AG08396 (cell line): ENCODE results near the gene SMARCE1.

Source experiments
- DNase-seq: peaks from one replicate; pipeline ENCODE4 v3.0.0; 2012; ENCODE audit warnings: low spot score, mixed read lengths

SMARCE1 gene

DNA sequence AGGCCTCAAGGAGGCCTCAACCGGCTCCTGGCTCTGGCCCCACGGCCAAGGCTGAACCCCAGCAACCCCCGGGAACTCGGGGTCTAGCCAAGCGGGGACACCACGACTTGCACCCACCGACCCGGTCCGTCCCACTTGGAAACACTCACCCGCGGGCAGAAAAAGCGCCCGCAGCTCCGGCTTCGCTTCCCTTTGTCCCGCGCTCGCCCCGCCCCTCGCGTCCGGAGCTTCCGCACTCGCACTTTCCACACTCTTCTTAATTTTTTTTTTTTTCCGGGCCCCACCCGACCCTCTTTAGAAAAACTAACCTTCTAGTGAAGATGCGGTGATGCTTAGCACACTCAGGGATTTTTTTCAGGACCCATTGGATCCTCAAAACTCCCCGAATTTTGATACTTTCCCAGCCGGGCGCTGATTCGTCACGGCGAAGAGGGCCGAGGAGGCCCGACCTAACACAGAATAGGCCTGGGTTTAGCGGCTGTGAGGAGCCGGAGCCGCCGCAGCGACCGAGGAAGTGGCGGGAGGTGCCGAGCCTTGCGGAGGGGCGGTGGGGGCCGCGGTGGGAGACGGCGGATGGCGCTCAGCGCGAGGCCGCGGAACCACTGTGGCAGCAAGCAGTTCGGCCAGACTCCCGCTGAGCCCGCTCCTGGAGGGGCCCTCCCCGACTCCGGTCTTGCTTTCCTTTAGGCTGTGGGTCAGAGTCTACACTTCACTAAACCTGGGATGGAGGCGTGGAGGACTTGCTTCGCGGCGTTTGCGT is at the start of gene SMARCE1:
TSS of gene SMARCE1 (minus strand) at position 195 of the 760 bp plus-strand sequence. CDS start 2,016 bp downstream, outside the sequence.
- DNase-seq = peak; percentile 79

- DNase-seq = no peak
These were observed 49.7 kb upstream of the SMARCE1 start for GRCh38 chr17:40697297-40697696.

DNA sequence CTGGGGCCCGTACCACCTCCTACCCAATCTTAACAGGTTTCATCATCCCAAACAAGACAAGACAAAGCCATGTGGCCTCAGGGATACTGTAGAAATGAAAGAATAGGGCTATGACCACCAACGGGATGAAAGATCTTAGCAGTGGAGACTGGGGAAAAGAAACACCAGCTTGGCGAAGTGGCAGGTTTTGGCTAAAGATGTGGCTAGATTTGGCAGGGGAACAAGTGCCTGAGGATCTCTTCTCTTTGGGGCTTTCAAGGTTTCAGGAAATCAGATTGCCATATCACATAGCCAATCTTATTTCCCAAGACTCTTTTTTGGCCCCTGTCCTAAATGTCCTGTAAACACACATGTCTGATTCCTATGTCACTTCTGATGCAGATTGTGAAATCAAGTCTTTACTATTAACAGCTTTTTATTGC is 49.0 kb upstream of the SMARCE1 start:
- DNase-seq = no peak

DNA sequence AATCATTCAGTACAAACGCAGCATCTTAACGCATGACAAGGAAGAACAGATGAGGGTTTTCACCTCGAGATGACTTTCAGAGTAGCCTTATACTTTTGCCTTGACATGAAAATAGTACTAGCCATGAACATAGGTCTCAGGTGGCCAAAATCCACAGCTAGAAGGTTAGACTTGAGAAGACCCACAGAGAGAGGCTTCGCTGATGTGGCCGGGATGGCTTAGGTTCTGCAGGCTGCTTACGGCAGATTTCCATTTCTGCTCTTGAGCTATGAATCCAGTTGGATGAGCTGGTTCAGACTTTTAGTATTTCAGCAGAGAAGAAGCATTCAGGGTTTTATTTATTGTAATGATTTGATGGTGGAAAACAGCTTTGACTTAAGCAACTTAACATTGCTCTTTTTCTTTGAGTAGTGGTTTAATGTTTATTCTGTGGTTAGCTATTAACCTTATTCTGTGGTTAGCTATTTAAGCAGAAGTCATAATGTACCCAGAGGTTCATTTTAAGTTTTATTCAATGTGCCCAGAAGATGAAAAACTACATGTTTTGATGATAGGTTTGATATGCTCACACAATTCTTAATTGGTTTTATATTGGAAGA is 48.4 kb upstream of the SMARCE1 start:
- no peak for DNase-seq

GRCh38 chr17:40694584-40694983 is 47.0 kb upstream of the SMARCE1 start:
- DNase-seq = no peak

DNA sequence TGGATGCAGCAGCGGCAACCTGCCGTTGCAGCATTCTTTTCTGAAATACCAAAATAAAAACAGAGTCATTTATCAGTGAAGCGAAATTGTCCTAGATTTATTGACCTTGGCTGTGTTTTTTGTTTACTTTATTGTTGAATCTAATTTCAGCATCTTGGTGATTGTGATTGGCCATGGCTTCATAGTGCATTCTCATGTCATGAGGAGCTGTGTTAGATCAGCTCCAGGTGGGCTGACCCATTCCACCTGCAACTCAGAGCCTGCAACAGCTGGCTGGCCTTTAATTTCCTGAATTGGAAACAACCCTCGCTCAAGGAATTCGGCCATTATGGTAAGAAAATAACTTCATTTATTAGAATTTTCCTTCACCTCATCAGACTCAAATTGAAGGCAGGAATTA is 39.5 kb upstream of the SMARCE1 start:
- no peak for DNase-seq

DNA sequence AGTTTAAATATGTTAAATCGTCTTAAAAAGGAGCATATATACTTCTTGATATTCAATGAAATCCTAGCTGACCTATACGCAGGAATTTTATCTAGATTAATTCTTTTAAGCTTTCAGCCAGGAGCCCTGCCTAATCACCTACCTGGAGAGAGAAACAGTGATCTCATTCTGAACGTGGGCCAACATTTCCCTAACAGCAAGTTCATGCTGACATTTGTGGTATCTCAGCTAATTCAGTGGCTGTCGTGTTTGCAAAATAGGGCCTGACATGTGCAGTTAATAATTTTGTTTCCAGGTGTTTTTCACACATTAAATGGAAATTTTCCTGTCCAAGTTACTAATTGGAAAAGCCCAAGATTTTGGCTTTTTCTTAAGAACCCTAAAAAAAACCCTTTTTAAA is 38.6 kb upstream of the SMARCE1 start:
- no peak for DNase-seq

DNA sequence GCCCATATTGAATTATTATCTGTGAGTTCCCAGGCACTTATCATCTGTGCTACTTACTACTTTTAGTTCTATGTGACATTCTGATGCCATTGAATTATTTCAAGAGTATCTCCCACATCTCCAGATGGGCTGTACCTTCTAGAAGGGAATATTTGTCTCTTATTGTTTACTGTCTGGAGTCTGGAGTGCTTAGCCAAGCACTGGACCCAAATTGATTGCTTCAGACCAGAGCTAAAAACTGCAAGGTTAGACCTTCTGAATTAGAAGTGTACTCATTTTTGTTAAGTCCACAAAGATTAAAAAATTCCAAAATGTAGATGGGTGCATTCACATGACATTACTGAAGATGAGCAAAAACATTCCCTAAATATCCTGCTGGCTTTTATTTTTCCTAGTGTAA is 33.4 kb upstream of the SMARCE1 start:
- no peak for DNase-seq

- DNase-seq = no peak
These were observed 31.9 kb upstream of the SMARCE1 start for GRCh38 chr17:40679523-40679907.

- DNase-seq = no peak
These were observed 31.4 kb upstream of the SMARCE1 start for GRCh38 chr17:40678902-40679522.

- no peak for DNase-seq
These were observed 28.3 kb upstream of the SMARCE1 start for GRCh38 chr17:40675905-40676304.

DNA sequence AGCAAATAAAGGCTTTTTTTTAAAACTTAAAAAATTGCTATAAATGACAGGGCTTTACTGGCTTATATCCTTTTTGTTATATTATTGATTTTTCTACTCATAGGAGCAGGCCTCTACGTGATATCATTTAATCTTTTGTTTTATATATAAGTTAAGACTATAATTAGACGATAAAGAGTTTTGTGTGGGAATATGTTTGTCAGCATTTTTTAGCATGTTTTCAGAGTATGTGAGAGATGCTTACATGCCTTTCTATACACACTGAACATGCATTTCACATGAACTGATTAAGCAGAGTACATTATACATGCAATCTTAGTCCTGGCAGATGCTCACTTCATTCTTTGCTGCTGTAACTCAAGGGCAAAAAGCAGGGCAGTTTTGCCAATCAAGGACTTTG is 25.0 kb upstream of the SMARCE1 start:
- DNase-seq = no peak

GRCh38 chr17:40671282-40671681 is 23.7 kb upstream of the SMARCE1 start:
- no peak for DNase-seq

DNA sequence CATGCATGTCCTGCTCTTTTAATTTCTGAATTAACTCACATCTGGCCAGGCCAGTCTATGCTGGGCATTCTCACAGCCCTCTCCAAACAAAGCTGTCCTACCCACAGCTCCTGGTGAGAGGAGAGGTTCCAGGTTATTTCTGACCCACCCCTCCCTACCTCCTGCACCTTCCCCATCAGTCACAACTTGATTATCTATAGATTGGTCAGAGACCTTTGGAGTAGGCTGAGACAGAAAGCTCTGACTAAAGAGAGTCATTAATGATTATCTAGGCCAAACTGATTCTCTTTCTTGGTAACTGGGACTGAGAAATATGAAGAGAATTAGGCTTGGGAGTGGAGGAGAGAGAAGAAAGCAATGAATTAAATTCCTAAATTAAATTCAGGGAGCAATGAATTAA is 18.7 kb upstream of the SMARCE1 start:
- DNase-seq = no peak

GRCh38 chr17:40664582-40665333 is 17.1 kb upstream of the SMARCE1 start, which contains the start of gene KRT222:
KRT222 (minus strand) TSS chr17:40665177; CDS start chr17:40665099, 78 bp downstream.
- DNase-seq = no peak

- no peak for DNase-seq
These were observed 15.6 kb upstream of the SMARCE1 start for GRCh38 chr17:40663252-40663651.

GRCh38 chr17:40659911-40660310 is 12.3 kb upstream of the SMARCE1 start:
- no peak for DNase-seq

- no peak for DNase-seq
These were observed 10.8 kb upstream of the SMARCE1 start for GRCh38 chr17:40658396-40658795.

- no peak for DNase-seq
These were observed 4.3 kb upstream of the SMARCE1 start for GRCh38 chr17:40651939-40652338.

- peak; percentile 7 for DNase-seq
These were observed 858 bp upstream of the SMARCE1 start for GRCh38 chr17:40648384-40648968.

DNA sequence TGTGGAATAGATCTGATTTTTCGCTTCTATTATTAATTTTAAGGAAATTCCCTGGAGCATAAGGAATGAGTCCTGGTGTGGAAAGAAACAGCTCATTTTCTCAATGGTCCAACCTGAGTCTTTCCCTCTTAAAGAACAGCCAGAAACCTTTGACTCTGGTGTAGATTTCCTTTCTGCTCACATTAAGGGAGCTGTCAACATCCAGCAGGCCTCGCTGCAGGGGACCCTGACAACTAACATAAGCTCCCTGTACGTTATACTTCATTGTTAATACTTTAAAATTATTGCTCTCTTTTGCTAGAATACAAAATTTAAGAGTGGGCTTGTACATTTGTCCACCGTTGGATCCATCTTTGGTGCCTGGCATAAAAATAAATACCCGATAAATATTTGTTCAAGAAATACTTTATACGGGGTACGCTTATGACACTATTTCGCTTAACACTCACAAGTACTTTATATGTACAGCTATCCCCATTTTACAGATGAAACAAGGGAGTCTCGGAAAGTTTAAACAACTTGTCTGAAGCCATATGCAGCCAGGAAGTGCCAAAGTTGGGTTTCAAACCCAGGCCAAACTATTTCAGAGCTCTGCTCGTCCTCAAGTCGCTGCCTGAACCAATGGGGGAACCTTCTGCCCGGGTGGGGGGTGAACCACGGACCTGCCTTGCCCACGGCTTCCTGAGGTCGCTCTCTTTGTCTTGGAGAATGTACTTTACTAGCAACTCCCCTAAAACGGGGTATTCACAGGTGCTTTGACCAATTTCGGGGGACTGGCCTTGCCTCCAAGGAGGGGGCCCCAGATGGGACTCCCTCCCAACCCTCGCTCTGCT is 611 bp downstream of the SMARCE1 start:
- peak; percentile 53 for DNase-seq
